Breast epithelium (tissue), 4 donors: ENCODE data around the gene RAD21L1. TPM values are rescaled to one million over a fixed set of nuclear protein-coding genes. Genes with fewer than 3 reads are reported as not detected.

Source experiments
- DNase-seq, 2 donors: peaks; one replicate each; pipeline ENCODE4 v3.0.0-alpha.2; 2019; ENCODE audit warnings: low spot score in 2 of 2
- H3K27ac ChIP-seq, 2 donors: fragments of 200-600 bp; sonication (generic) in 1 of 2; one replicate each; pipeline ENCODE4 v1.5.1; 2016 to 2019; ENCODE audit warnings: mild to moderate bottlenecking in 1 of 2
- H3K27me3 ChIP-seq, 2 donors: fragments of 200-600 bp; sonication (generic) in 1 of 2; one replicate each; pipeline versions ENCODE4 v1.5.1 to v1.6.0; 2017 to 2019; ENCODE audit warnings: control low read depth in 1 of 2, mild to moderate bottlenecking in 1 of 2
- H3K36me3 ChIP-seq: fragments of 200-600 bp; one replicate; pipeline ENCODE4 v1.5.1; 2019
- H3K4me1 ChIP-seq, 2 donors: fragments of 200-600 bp; sonication (generic); one replicate each; pipeline ENCODE4 v1.5.1; 2016 to 2019; ENCODE audit warnings: control low read depth in 1 of 2
- H3K4me3 ChIP-seq, 3 donors: fragments of 200-600 bp; sonication (generic); 1 replicate in 2 of 3; 2 replicates in 1 of 3; pipeline ENCODE4 v1.5.1; 2016 to 2019; ENCODE audit warnings: mild to moderate bottlenecking in 3 of 3, moderate library complexity in 2 of 3
- H3K9me3 ChIP-seq, 2 donors: fragments of 200-600 bp; sonication (generic) in 1 of 2; one replicate each; pipeline ENCODE4 v1.5.1; 2016 to 2019; ENCODE audit warnings: control low read depth in 1 of 2
- CTCF ChIP-seq, 3 donors: fragments of 450-650 bp; IDR thresholded peaks; one replicate each; pipeline ENCODE4 v1.5.1; 2016 to 2017; ENCODE audit warnings: antibody characterized with exemption in 3 of 3, mild to moderate bottlenecking in 3 of 3, moderate library complexity in 3 of 3
- POLR2A ChIP-seq: fragments of 450-650 bp; IDR thresholded peaks from one replicate; pipeline ENCODE4 v1.6.1; 2016; ENCODE audit warnings: antibody characterized with exemption, mild to moderate bottlenecking, moderate library complexity
- POLR2AphosphoS5 ChIP-seq, 3 donors: sonication (generic); formaldehyde crosslinking; IDR thresholded peaks; one replicate each; pipeline ENCODE4 v1.6.1; 2017; ENCODE audit warnings: antibody characterized with exemption in 3 of 3
- intact Hi-C: fragments of 100-400 bp; cut with DNase I; formaldehyde crosslinking; loops from one replicate; pipeline ENCODE4 v1.15.1; 2023; ENCODE audit warnings: low total_unique reads
- total RNA-seq, 3 donors: library from RNA; depleted of rRNA; stranded (reverse); fragments of >200 nt; gene quantifications; one replicate each; pipeline ENCODE4 v1.1.0, GENCODE V29; 2016

RAD21L1 gene
- total RNA-seq, 3 donors from 2014 or later, result not detected

- TF ChIP-seq CTCF (IDR thresholded peaks at IDR 0.05) (peak in 1 of 3 donors; percentile 14), POLR2A (no peak)
- no peaks in the 10 kb centered on the region for H3K9me3 ChIP-seq
- H3K4me3 ChIP-seq, result peak overlapping the region; percentile 45 to 77 (median 58)
- H3K27me3 ChIP-seq, result peaks cover 4 to 28% of the 10 kb centered on the region in 2 donors
- intact Hi-C loops, result no loop called here
- H3K27ac ChIP-seq, result no peak overlapping the region
- DNase-seq, result no peak
- no peaks in the 10 kb centered on the region for H3K36me3 ChIP-seq
- no peaks in the 10 kb centered on the region for H3K4me1 ChIP-seq
Observed at GRCh38 chr20:1185790-1186334, 40.0 kb upstream of the RAD21L1 start.

GRCh38 chr20:1186367-1186991 lies 39.4 kb upstream of the RAD21L1 start:
- TF ChIP-seq CTCF (IDR thresholded peaks at IDR 0.05) (no peak), POLR2A (no peak), POLR2AphosphoS5 (IDR thresholded peaks at IDR 0.05) (no peak)
- Histone ChIP-seq H3K27me3 (peaks cover 4 to 28% of the 10 kb centered on the region in 2 donors), H3K4me3 (no peak overlapping the region), H3K27ac (no peak overlapping the region), H3K9me3 (no peaks in the 10 kb centered on the region), H3K4me1 (no peaks in the 10 kb centered on the region), H3K36me3 (no peaks in the 10 kb centered on the region)
- intact Hi-C loops, result no loop called here
- DNase-seq, result no peak

- intact Hi-C loops, result no loop called here
Observed at GRCh38 chr20:1187605-1188171, 38.2 kb upstream of the RAD21L1 start.

GRCh38 chr20:1188347-1188746 lies 37.5 kb upstream of the RAD21L1 start:
- no peak overlapping the region for H3K27ac ChIP-seq
- no peak for DNase-seq
- intact Hi-C loops, result no loop called here

More at GRCh38 chr20:1187605-1188171, 38.2 kb upstream of the RAD21L1 start:
- no peak overlapping the region for H3K27ac ChIP-seq
- H3K9me3 ChIP-seq, result no peaks in the 10 kb centered on the region
- peaks cover 4 to 28% of the 10 kb centered on the region in 2 donors for H3K27me3 ChIP-seq
- H3K36me3 ChIP-seq, result no peaks in the 10 kb centered on the region
- H3K4me1 ChIP-seq, result no peaks in the 10 kb centered on the region
- no peak for TF ChIP-seq POLR2AphosphoS5 (IDR thresholded peaks at IDR 0.05)
- TF ChIP-seq POLR2A, result no peak
- no peak for TF ChIP-seq CTCF (IDR thresholded peaks at IDR 0.05)
- H3K4me3 ChIP-seq, result no peak overlapping the region
- no peak for DNase-seq

More at GRCh38 chr20:1188347-1188746, 37.5 kb upstream of the RAD21L1 start:
- H3K27me3 ChIP-seq, result peaks cover 4 to 28% of the 10 kb centered on the region in 2 donors
- H3K4me3 ChIP-seq, result no peak overlapping the region
- H3K9me3 ChIP-seq, result no peaks in the 10 kb centered on the region
- no peaks in the 10 kb centered on the region for H3K36me3 ChIP-seq
- H3K4me1 ChIP-seq, result no peaks in the 10 kb centered on the region
- TF ChIP-seq CTCF (IDR thresholded peaks at IDR 0.05) (no peak), POLR2AphosphoS5 (IDR thresholded peaks at IDR 0.05) (no peak), POLR2A (no peak)
